COLO829 (cell line): Measurements from ENCODE around the gene PAK3.

Source experiments
- DNase-seq: peaks from one replicate; pipeline ENCODE4 v3.0.0; 2012; ENCODE audit warnings: low spot score

PAK3 gene

DNA sequence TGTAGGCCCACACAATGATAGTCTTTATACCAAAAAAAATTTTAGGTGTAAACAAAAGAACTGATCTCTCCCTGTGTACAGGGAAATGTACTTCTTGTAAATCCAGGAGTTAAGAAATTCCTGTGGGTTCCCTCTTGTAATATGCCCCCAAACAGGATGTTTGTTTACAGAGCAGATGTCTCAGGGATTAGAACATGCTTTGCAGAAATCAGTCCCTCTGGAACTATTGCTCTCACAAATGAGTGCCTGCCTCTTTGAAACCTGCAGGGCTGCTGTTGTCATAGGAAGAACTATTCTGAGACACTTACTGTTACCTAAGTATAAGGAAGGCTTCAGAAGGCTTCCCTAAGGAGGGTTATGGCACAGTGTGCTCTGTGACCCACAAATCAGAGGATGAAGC is 35.6 kb downstream of the PAK3 start:
- no peak for DNase-seq

DNA sequence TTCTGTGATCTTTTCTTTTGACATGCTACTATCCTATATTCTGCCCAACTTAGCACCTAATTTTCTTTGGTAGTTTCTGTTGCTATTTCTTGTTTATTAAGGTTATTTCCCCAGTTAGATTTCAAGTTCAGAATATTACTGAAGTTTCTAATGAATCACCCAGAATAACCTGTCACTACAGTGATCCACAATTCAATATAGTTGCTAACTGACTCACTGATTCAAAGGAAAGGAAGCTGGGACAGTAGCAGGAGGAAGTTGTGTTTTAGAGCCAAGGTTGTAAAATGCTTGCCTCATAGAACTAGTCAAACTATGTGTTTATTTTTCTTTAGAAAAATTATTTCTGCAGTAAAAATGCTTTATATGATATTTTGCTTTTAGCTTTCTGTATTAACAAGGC is 37.4 kb downstream of the PAK3 start:
- DNase-seq = no peak

DNA sequence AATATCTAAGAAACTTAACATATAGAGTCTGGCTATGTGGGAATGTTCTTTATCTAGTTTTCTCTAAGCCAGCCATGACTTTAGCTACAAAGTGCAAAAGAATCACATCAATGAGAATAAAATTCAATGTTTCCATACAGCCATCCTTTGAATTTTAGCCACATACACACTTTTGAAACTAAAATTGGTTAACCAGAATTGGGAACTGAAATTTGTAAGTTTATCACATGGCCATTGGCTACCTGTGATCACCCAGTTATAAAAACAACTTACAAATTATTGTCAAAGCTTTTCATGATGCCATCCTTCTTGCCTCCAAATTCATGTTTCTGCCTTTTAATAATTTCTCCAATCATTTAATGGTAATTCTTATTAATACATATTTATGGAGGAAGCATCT is 49.9 kb downstream of the PAK3 start:
- DNase-seq = no peak

DNA sequence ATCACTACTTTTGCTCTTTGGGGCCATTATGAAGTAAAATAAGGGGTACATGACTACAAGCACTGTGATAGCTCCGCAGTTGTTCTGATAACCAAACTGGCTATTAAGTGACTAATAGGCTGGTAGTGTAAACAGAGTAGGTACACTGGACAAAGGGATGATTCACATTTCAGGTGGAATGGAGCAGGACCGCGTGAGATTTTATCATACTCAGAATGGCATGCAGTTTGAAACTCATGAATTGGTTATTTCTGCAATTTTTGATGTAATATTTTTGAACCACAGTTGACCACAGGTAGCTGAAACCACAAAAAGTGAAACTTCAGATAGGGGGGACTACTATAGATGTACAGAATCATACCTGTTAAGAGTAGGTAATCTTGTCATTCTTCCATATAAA is 55.8 kb downstream of the PAK3 start:
- no peak for DNase-seq

DNA sequence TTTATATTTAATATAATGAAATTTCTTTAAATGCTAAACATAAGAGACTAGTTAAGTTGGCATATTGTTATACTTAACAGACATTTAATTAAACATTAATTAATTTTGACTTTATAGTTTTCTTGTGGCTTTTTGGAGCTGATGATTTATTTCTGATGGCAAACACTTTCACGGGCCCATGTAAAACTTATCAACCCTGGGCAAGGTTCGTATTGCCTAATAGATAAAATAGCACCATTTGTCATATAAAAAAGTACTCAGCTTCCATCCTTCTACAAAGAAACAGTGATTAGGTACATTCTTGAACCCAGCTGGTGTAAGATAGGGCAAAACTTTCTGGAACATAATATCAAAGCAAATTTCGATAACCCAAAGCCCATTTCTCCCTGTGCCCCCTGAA is 63.2 kb downstream of the PAK3 start:
- no peak for DNase-seq

DNA sequence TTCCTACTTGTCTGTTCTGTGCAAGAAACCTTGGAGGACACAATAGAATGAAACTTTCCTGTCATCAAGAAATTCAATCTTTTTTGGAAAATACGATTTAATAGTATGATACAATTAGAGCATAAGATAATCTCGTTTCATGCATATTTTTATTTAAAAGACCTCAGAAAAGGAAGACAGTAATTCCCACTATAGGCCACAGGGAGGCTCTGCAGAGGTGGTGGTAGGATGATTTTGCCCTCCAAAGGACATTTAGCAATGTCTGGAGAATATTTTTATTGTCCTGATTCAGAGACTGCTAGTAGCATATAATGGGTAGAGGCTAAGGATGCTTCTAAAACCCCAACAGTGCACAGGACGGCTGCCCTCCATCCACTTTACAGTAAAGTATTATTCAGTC is 68.7 kb downstream of the PAK3 start:
- peak; percentile 7 for DNase-seq

DNA sequence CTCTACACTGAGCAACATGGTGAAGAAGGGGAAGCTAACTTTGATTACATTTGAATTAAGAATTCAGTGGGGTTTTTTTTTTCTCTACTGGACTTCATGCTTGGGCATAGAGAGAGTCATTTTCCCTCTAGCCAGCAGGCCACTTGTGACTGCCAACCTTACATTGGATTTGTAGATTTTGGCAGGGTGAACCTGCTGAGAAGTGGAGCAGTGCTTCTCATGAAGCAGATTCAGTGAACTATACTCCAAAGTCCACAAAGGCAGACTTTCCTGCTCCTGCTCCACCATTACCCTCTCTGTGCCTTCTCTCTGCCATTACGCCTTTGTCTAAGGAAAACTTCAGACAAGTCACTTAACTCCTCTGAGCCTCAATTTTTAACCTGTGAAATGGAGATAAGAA is 69.9 kb downstream of the PAK3 start:
- no peak for DNase-seq

DNA sequence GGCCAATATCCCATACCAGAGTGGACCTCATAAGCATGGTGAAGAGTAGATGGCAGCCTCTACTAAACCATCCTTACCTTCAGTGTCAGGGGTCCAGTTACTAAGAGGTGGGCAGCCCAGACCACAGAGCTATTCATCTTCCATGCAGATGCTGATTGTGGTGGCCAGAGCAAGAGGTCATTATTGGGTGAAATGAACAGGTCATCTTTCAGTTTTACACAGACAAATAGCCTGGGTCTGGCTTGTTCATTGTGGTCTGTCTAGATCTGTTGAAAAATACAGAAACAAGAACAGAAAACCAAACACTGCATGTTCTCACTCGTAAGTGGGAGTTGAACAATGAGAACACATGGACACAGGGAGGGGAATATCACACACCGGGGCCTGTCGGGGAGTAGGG is 71.3 kb downstream of the PAK3 start:
- no peak for DNase-seq

DNA sequence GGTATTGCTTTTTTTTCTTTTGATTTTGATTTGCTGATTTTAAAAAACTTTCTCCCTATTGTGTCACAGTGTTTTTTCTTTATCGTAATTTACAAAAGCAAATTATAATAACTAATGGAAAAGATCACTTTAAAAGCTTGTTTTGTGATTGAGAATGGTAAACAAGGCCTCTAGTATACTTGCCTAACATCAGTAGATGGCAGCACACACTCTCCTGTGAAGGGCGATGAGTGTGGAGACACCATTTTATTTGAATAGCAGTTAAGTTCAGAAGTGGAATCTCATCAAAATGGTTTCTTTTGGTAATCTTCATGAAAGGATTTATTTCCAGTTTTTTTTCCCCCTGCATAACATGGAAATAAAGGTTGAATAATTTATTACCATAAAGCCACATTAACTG is 72.3 kb downstream of the PAK3 start:
- DNase-seq = peak; percentile 8

DNA sequence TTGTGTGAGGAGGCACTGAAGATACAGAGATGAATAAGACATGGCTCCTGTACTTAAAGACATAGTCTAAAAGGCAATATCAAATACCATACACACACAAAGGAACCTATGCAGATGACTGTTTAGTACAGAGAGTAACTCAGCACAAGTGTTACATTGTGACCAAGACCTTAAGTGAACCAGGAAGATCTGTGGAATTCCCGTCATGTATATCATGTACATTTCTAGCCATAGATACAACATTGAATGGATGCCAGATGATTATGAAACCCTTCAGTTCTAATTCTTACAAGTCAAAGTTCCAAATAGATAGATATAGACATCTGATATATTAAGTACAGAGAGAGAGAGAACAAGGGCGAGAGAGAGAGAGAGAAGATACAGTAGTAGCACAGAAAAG is 73.2 kb downstream of the PAK3 start:
- DNase-seq = peak; percentile 0

DNA sequence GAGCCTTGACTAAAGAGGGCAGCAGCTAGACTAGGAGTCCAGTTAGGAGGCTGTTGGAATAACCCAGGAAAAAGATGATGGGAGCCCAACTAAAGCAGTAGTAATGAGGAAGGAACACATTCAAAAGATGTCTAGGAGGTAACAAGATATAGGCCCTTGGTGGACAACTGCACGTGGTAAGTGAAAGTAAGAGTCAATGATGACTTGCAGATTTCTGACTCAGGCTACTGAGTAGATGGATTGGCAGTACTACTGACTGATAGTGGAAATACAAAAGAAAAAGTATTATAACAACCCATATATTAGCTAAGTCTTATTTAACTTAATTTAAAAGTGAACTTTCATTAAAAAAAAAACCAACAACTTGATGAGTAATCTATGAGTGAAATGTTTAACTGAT is 74.0 kb downstream of the PAK3 start:
- no peak for DNase-seq

DNA sequence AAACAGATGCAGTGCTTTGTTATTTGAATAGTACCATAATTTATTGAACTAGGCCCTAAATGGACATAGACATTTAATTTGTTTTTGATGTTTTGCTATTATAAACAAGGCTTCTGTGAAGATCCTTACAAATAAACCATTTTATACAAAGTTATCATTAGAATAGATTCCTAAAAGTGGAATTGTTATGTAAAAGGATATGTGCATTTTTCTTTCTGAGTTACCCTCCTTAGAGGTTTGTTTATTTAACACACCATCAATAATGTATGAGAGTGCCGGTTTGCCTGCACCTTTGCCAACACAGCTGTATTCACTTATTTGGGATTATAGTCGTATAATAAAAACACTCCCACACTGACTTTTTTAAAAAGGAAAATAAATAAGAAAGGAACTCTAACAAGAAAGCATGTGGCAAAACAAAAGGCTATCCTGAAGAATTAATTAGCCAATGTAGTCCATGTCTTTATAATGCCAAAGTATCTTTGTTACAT is 84.8 kb downstream of the PAK3 start:
- DNase-seq = no peak

DNA sequence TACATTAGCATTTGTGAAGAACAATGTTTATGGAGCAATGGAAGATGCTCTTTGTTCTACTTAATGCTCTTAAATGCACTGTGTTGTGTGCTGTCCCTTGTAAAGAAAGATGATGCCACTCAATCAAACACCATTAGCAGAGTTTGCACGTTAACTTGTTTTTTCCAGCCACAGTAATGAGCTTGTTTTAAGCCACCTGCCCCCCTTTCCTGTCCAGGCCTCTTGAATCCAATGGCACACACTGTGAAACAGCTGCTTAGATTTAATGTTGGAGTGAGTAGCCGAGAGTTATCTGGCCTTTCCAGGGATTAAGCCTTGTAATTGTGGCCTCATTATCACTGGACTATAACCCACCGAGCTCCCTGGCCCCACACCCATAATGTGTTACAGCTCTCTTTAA is 86.0 kb downstream of the PAK3 start:
- DNase-seq = no peak

DNA sequence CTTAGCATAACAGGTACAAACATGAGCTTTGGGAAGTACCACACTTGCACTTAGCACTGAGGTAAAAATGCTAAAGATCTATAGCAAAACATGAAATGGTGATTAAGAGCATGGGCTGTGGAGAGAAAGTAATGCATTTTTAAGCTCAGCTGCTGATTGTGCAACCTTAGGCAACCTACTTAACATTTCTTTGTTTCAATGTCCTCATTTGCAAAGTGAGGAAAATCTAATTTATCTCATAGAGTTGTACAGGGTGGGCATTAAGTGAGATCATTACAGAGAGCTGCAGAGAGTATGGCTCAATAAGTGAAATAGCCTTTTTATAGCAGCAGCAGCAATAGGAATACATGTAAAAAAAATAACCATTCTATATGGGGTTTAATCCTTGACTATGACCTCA is 87.0 kb downstream of the PAK3 start:
- DNase-seq = no peak

DNA sequence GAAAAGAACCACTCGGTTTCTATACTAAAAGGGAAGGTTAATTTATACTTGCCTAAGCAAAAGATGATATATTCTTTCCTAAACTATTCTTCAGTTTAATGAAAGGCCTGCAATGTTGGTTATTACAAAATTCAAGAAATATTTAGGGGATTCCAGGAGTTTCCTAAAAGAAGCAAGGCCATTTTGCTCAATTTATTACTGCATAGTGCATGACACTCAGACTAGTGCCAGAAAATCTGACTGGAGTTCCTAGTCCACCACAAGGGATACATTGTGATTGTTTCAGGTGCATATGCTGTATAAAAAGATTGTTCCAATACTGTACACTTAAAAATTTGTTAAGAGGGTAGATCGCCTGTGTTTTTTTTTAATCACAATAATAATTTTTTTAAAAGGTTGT is 95.6 kb downstream of the PAK3 start:
- no peak for DNase-seq

DNA sequence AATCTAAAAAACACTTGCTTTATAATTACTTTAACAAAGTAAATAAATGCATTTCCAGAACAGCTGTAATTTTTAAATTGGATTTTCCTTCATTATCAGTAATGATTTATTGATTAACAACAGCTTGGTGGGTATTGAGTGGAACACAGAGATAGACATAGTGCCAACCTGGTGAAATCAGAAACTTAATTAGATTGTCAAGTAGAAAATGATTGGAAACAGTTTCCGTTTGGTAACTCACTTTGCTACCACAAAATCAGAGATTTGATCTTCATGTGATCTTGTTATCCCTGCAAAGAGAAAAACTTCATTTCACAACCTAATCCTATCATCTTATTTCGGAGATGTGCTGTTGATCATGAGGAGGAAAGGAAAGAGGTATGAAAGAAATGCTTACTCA is 103.5 kb downstream of the PAK3 start:
- DNase-seq = no peak

DNA sequence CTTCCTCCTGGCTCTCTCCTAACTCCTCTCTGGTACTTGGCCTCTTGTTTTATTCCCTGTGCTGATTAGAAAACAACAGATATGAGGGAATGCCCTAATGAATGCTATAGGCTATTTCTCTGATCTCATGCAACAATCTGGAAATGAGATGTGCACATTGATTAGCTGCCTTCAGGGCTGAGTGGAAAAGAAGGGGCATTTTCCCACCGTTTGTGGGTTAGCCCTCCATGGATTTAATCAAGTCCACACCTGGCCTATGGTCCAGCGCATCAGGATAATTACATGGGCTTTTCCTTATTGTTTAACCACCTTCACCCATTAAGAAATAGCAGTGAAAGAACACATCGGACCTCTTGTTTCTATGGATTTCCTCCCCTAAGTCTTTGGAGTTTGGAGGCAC is 104.3 kb downstream of the PAK3 start:
- DNase-seq = no peak

DNA sequence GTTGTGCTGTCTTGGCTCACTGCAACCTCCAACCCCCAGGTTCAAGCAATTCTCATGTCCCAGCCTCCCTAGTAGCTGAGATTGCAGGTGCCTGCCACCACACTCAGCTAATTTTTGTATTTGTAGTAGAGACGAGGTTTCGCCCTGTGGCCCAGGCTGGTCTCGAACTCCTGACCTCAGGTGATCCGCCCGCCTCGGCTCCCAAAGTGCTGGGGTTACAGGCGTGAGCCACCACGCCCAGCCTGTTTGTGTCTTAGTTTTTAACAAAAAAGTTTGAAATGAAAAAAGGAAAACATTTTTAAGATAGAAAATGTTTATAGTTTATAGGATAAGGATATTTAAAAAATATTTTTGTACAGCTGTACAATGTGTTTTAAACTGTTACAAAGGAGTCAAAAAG is 111.9 kb downstream of the PAK3 start:
- DNase-seq = no peak

DNA sequence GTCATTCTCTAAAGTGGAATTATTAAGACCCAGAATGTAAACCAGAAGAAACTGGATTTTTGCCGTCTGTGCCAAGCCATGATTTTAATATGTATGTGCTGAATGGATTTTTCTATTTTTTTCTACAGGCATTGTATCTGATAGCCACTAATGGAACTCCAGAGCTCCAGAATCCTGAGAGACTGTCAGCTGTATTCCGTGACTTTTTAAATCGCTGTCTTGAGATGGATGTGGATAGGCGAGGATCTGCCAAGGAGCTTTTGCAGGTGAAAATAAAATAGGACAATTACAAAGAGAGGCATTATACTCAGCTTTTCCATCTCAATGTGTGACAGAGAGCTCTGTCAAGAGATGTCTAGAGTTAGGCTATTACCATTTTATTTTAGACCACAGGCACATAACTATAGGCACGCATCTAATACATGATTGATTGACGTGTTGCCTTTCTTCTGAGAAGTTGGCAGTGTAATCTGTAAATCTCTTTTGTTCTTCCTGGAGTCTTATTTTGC is 120.4 kb downstream of the PAK3 start:
- DNase-seq = no peak

DNA sequence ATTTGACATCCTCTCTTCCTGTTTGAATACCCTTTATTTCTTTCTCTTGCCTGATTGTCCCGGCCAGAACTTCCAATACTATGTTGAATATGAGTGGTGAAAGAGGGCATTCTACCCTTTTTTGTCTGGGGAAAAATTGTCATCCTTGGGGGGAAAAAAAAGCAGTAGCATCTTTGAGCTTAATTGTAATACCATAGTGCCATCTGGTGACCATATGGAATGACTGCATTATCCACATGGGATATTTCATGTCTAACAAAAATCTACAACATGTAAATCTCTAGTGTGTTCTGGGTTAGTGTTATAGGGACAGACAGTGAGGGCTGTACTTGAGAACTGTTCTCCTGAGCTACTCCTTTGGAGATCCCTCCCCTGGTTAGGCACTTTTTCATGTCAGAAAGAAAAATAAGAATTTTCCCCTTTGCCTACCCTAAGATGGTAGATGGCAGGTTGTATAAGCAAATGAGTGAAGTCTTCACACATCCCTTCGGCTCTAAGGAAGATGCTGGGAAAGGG is 148.3 kb downstream of the PAK3 start:
- DNase-seq = peak; percentile 22

DNA sequence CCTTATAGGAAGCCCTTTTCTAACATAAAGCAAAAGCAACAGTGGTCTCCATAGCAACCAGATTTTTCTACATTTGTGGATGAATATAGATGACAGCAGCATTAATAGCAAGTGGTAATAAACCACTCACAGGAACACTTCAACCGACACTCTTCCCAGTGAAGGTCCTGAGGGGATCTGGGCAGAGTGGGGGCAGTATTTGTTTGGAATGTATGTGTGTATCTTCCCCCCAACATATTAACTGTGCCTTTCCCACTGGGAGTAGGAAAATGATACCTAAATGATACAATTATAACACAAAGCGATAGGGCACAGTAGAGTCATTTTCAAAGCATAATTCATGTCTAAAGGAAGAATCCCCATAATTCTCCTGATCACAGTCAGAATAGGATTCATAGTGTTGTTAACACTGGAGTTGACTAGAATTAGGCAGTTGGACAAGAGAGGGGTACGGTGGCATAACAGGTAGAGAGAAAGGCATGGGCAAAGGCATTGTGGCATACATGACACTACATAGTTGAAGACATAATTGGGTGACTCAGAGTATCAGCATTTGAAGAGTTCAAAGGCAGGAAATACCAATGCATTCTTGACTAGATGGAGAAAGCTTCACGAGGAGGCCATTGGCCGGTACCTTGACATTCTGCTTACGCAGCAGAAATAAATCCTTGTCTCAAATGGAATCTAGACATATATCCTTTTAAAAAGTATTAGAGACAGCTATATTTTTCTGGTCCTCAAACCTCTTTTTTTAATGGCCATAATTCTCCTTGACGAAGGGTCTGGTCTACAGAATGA is 159.1 kb downstream of the PAK3 start:
- DNase-seq = peak; percentile 6

DNA sequence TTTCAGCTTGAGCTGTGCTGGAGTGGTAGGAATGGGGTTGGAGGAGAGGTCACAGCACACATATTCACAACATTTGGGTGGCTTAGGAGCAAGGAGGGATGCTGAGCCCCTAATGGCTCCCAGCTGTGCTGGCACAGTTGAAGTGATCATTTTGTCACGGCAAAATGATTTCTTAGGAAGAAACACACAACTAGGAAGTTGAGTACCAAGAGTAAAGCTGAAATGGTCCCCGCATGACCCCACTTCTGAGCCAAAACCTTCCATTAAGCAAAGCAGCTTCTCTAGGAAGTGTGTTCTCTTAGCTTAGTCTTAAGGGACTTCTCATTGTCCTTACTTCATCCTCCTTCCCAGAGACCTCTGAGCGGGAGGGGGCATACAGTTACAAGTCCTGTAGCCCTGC is 161.7 kb downstream of the PAK3 start:
- DNase-seq = no peak

DNA sequence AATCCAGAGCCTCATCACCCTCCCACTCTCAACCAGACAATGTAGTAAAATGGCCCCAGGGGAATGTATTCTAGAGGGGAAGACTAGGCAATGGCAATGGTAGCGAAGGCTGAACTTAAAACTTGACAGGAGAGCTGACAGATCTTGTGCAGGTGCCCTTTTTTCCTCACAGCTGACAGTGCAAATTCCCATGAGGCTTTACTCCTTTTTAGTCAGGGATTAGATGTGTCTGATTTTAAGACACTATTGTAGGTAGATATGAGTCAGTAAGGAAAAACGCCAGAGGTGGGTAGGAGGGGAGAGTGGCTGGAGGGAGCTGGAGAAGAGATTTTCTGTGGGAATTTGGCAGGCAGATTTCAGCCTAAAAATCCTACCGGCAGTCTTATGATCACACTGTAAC is 163.6 kb downstream of the PAK3 start:
- DNase-seq = no peak

DNA sequence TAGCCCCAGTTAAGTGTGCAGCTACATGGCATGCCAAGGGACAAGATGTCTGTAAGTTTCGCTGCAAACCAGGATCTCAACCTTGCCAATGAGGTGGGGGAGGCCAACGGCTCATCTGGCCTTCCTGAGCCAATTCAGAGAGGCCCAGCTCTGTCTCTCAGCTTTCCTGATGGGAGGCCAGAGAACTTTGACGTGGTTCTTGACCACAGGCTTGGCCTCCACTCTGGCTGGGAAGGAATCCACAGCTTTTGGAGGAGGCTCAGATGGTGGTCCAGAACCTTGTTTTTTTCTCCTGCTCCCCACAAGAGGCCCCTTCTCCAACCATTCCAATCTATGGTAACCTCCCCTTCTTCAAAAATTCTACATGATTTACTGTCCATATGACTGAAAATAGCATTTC is 164.5 kb downstream of the PAK3 start:
- no peak for DNase-seq
